NT2/D1 (cell line): ENCODE data around the gene GTSE1.

Experiments used
- DNase-seq: peaks from one replicate; pipeline ENCODE4 v3.0.0-alpha.2; 2011; ENCODE audit warnings: low read depth, low spot score
- H3K27me3 ChIP-seq: 2 replicates; pipeline ENCODE4 v1.6.0; 2011; ENCODE audit warnings: mild to moderate bottlenecking; ENCODE audit not compliant: insufficient read length, insufficient read depth
- H3K36me3 ChIP-seq: 2 replicates; pipeline ENCODE4 v1.6.1; 2011; ENCODE audit warnings: mild to moderate bottlenecking, low read length, mixed read lengths; ENCODE audit not compliant: insufficient read depth, insufficient read length
- H3K4me1 ChIP-seq: 2 replicates; pipeline ENCODE4 v1.5.1; 2011; ENCODE audit not compliant: insufficient read depth, insufficient read length
- H3K4me3 ChIP-seq: 2 replicates; pipeline ENCODE4 v1.5.1; 2011; ENCODE audit warnings: low read depth; ENCODE audit not compliant: insufficient read length
- H3K9ac ChIP-seq: 2 replicates; pipeline ENCODE4 v1.6.0; 2011; ENCODE audit warnings: low read depth; ENCODE audit not compliant: insufficient read length
- H3K9me3 ChIP-seq: 2 replicates; pipeline ENCODE4 v1.5.1; 2011; ENCODE audit warnings: mild to moderate bottlenecking, low read length; ENCODE audit not compliant: insufficient read depth
- SUZ12 ChIP-seq: IDR thresholded peaks from 2 replicates; pipeline ENCODE4 v1.6.1; 2011; ENCODE audit not compliant: insufficient read length, insufficient read depth; ENCODE audit errors: extremely low read depth
- YY1 ChIP-seq: IDR thresholded peaks from 2 replicates; pipeline ENCODE4 v1.6.1; 2011; ENCODE audit not compliant: insufficient read length, insufficient read depth
- ZNF274 ChIP-seq: IDR thresholded peaks from 2 replicates; pipeline ENCODE4 v1.6.1; 2011; ENCODE audit warnings: mild to moderate bottlenecking, low read depth, low read length

GTSE1 gene

DNA sequence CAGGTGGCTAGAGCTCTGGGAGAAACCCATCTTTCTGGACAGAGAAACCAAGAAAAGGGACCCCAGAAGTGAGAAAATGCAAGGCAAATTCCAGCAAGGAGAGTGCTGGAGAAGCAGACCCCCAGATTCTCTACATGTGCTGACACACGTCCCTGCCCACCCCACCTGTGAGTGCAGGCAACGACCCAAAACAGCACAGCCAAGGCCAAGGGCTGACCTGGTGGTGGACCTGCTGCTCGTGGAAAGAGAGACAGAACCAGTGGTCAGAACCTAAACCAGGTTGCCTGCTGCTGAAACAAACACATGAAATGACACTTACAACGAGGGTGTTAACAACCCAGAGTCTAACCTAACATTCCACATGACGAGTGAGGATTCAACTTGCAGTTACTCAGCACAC, 63.4 kb downstream of the GTSE1 start:
- H3K9me3 ChIP-seq: no peaks in the 10 kb centered on the region
- no peak overlapping the region for H3K4me3 ChIP-seq
- peaks cover 4% of the 10 kb centered on the region for H3K4me1 ChIP-seq
- H3K27me3 ChIP-seq: no peaks in the 10 kb centered on the region
- TF ChIP-seq ZNF274 (no peak), SUZ12 (no peak), YY1 (no peak)
- DNase-seq: no peak
- H3K36me3 ChIP-seq: peaks cover 67% of the 10 kb centered on the region
- H3K9ac ChIP-seq: no peak overlapping the region

- TF ChIP-seq YY1: no peak
- TF ChIP-seq SUZ12: no peak
- TF ChIP-seq ZNF274: no peak
- Histone ChIP-seq H3K9me3 (no peaks in the 10 kb centered on the region), H3K9ac (no peak overlapping the region), H3K36me3 (peaks cover 62% of the 10 kb centered on the region), H3K27me3 (no peaks in the 10 kb centered on the region), H3K4me1 (peaks cover 4% of the 10 kb centered on the region), H3K4me3 (no peak overlapping the region)
- no peak for DNase-seq
These were observed 64.2 kb downstream of the GTSE1 start for GRCh38 chr22:46360891-46361290.

GRCh38 chr22:46361826-46362202, 65.1 kb downstream of the GTSE1 start:
- no peak for TF ChIP-seq SUZ12
- no peak for TF ChIP-seq YY1
- no peak for TF ChIP-seq ZNF274
- Histone ChIP-seq H3K27me3 (no peaks in the 10 kb centered on the region), H3K36me3 (peaks cover 56% of the 10 kb centered on the region), H3K4me1 (peaks cover 4% of the 10 kb centered on the region), H3K4me3 (no peak overlapping the region), H3K9ac (no peak overlapping the region), H3K9me3 (no peaks in the 10 kb centered on the region)
- DNase-seq: no peak

- Histone ChIP-seq H3K27me3 (no peaks in the 10 kb centered on the region), H3K4me1 (peaks cover 7% of the 10 kb centered on the region), H3K9me3 (no peaks in the 10 kb centered on the region), H3K4me3 (no peak overlapping the region), H3K9ac (no peak overlapping the region), H3K36me3 (peaks cover 52% of the 10 kb centered on the region)
- TF ChIP-seq YY1 (no peak), ZNF274 (no peak), SUZ12 (no peak)
- no peak for DNase-seq
These were observed 65.7 kb downstream of the GTSE1 start for GRCh38 chr22:46362203-46362933.

- Histone ChIP-seq H3K4me3 (no peak overlapping the region), H3K4me1 (peaks cover 13% of the 10 kb centered on the region), H3K36me3 (peaks cover 48% of the 10 kb centered on the region), H3K9ac (no peak overlapping the region), H3K27me3 (no peaks in the 10 kb centered on the region), H3K9me3 (no peaks in the 10 kb centered on the region)
- no peak for TF ChIP-seq SUZ12
- no peak for TF ChIP-seq YY1
- no peak for TF ChIP-seq ZNF274
- DNase-seq: no peak
These were observed 66.4 kb downstream of the GTSE1 start for GRCh38 chr22:46362934-46363515.

GRCh38 chr22:46363611-46364321, 67.1 kb downstream of the GTSE1 start:
- H3K36me3 ChIP-seq: peaks cover 40% of the 10 kb centered on the region
- no peak overlapping the region for H3K9ac ChIP-seq
- peaks cover 15% of the 10 kb centered on the region for H3K4me1 ChIP-seq
- H3K9me3 ChIP-seq: no peaks in the 10 kb centered on the region
- no peaks in the 10 kb centered on the region for H3K27me3 ChIP-seq
- DNase-seq: no peak
- TF ChIP-seq SUZ12 (no peak), YY1 (no peak), ZNF274 (no peak)
- no peak overlapping the region for H3K4me3 ChIP-seq
